Peyer's patch (tissue), 4 donors: ENCODE measurements around the gene APPBP2.
"Not testable (repeated sequence)": the region's sequence is repeated elsewhere in the genome, so short reads cannot be mapped to it uniquely, and the experiment has no call there.

ENCODE experiments used
- CTCF ChIP-seq, 6 experiments: fragments of 450-650 bp in 4 of 6; fragments of 200-600 bp in 2 of 6; sonication (generic) in 1 of 6; IDR thresholded peaks; one replicate each; pipeline ENCODE4 v1.5.1; 2017 to 2019; ENCODE audit warnings: antibody characterized with exemption in 6 of 6, mild to moderate bottlenecking in 3 of 6, moderate library complexity in 1 of 6
- POLR2A ChIP-seq, 2 donors: fragments of 450-650 bp; IDR thresholded peaks; one replicate each; pipeline ENCODE4 v1.5.1; 2017; ENCODE audit warnings: antibody characterized with exemption in 2 of 2, mild to moderate bottlenecking in 2 of 2, moderate library complexity in 2 of 2

- TF ChIP-seq CTCF, POLR2A (IDR thresholded peaks at IDR 0.05): not testable (repeated sequence)
These were observed 97.6 kb downstream of the APPBP2 start for GRCh38 chr17:60428491-60428890.
